ENCODE data around the gene BPIFB1. TPM values are rescaled to one million over a fixed set of nuclear protein-coding genes. Genes with fewer than 3 reads are reported as not detected.

The BPIFB1 gene
- total and polyA plus RNA-seq, 2 of the 13 experiments (the other 11 are each of a cell fraction or from before 2014, with no cell fraction given), result 0.82 to 4.4 TPM

- TF ChIP-seq CTCF (CRISPR knock-in tag; IDR thresholded peaks at IDR 0.05) (peak; percentile 57), HNF1A (IDR thresholded peaks at IDR 0.05; ENCODE audit: low read depth) (no peak), HNF1A (CRISPR knock-in tag; IDR thresholded peaks at IDR 0.05; ENCODE audit: borderline replicate concordance) (no peak), MIER2 (CRISPR knock-in tag; IDR thresholded peaks at IDR 0.05) (no peak), ZNF557 (CRISPR knock-in tag; IDR thresholded peaks at IDR 0.05) (no peak), MYNN (CRISPR knock-in tag; IDR thresholded peaks at IDR 0.05; ENCODE audit: low read depth) (no peak), MEIS1 (CRISPR knock-in tag; IDR thresholded peaks at IDR 0.05; ENCODE audit: borderline replicate concordance) (no peak), ZNF746 (CRISPR knock-in tag; IDR thresholded peaks at IDR 0.05) (no peak), RBAK (CRISPR knock-in tag; IDR thresholded peaks at IDR 0.05) (no peak), ZNF724P (CRISPR knock-in tag; IDR thresholded peaks at IDR 0.05; ENCODE audit: borderline replicate concordance) (no peak), SSRP1 (CRISPR knock-in tag; IDR thresholded peaks at IDR 0.05) (no peak), MED8 (CRISPR knock-in tag; IDR thresholded peaks at IDR 0.05; ENCODE audit: insufficient replicate concordance) (no peak), ZFY (CRISPR knock-in tag; IDR thresholded peaks at IDR 0.05) (no peak), HNRNPK (IDR thresholded peaks at IDR 0.05; ENCODE audit: low read depth, low read length, poor library complexity, severe bottlenecking) (no peak), FOXA3 (CRISPR knock-in tag; IDR thresholded peaks at IDR 0.05) (peak; percentile 46; the same call in 1 of the 2 replicates), ZNF101 (CRISPR knock-in tag; IDR thresholded peaks at IDR 0.05; ENCODE audit: borderline replicate concordance, low read depth) (no peak), ZNF639 (CRISPR knock-in tag; conservative IDR thresholded peaks at IDR 0.05) (no peak), SKIL (CRISPR knock-in tag; IDR thresholded peaks at IDR 0.05; ENCODE audit: borderline replicate concordance) (no peak), ZNF292 (CRISPR knock-in tag; IDR thresholded peaks at IDR 0.05; ENCODE audit: borderline replicate concordance, low read depth) (no peak), SNAPC5 (CRISPR knock-in tag; IDR thresholded peaks at IDR 0.05; ENCODE audit: borderline replicate concordance) (no peak), ZNF367 (CRISPR knock-in tag; IDR thresholded peaks at IDR 0.05; ENCODE audit: borderline replicate concordance) (no peak)
Measured at GRCh38 chr20:33323236-33323635, 40.2 kb downstream of the BPIFB1 start (continued).

All from HepG2 (cell line).